Stimulated activated CD8-positive, alpha-beta memory T cell treated with anti-CD3 and anti-CD28 coated beads, Interleukin-12 subunit alpha, Interleukin-12 subunit beta, amount 100 ng/mL, for 24 hours (primary cell): ENCODE measurements around the gene PLA2G10.
"Not testable (repeated sequence)": the region's sequence is repeated elsewhere in the genome, so short reads cannot be mapped to it uniquely, and the experiment has no call there.

ENCODE experiments used
- DNase-seq: peaks from one replicate; pipeline ENCODE4 v3.0.0-alpha.2; 2020; ENCODE audit errors: extremely low read depth

Gene PLA2G10, protein sequence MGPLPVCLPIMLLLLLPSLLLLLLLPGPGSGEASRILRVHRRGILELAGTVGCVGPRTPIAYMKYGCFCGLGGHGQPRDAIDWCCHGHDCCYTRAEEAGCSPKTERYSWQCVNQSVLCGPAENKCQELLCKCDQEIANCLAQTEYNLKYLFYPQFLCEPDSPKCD

GRCh38 chr16:14694129-14694528 is at the start of gene PLA2G10:
Gene PLA2G10 (minus strand): TSS chr16:14694308. CDS start chr16:14694229, 79 bp downstream.
- not testable (repeated sequence) for DNase-seq

GRCh38 chr16:14742273-14743128 is 48.4 kb upstream of the PLA2G10 start, which contains the start of gene NPIPA2:
Gene NPIPA2 (plus strand): TSS chr16:14742533. CDS start chr16:14748066, 5,533 bp downstream.
- DNase-seq, result not testable (repeated sequence)

GRCh38 chr16:14741794-14742193 is 47.7 kb upstream of the PLA2G10 start:
- DNase-seq, result not testable (repeated sequence)

GRCh38 chr16:14740832-14741385 is 46.8 kb upstream of the PLA2G10 start:
- not testable (repeated sequence) for DNase-seq

DNA sequence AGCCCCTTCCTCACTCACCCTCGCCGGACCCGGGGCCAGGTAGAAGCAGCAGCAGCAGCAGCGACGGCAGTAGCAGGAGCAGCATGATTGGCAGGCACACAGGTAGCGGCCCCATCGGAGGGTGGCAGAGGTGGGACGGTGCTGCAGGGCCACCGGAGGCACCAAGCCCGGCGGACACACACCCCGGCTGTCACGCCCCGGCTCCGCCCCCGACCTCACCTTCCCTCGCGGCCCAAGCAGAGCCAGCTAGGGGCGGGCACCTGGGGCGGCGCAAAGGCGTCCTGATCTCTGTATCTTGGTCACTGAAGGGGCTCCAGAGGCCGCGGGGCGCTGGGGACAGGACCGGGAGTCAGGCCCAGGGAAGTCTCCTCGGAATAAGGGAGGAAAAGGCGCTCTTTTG is 39.1 kb upstream of the PLA2G10 start:
- DNase-seq, result not testable (repeated sequence)

DNA sequence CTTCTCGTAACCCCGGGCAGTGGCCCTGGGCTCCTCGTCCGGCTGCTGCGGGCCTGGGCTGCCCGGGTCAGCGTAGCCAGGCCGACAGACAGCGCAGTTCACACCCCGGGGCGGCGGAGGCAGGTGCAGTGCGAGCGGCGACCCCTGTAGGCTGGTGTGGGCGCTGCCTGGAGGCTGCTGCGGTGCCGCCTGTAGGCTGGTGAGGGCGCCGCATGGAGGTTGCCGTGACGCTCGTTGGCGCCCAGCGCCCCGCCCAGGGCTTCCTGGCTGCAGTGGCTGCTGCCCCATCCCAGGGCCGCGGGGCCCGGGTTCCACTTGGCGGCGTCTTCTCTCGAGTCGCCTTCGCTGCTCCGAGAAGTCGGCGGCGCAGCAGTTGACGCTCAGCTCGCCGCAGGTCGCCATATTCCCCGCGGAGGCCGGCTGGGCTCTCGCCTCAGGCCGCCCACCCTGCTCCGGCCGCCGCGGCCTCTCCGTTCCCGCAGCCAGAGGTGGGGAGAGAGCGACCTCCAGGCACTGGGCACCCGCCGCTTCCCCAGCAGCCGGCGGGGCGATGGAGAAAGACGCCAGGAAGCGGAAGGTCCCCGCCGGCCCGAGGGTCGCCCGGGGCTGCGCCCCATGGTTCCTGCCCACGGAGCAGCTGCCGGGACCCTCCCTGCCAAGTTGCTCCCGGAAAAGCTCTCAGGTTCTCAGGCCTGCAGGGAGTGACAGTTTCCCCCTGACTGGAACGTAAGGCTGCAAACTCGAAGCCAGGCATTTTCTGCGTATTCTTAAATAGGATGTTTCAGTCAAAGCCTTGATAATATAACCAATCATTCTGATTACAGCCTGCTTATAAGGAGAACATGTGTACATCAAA is 9.3 kb upstream of the PLA2G10 start, which contains the start of gene NPIPA3:
NPIPA3 (plus strand) TSS at position 256 of the 856 bp plus-strand sequence. CDS start 5,533 bp downstream, outside the sequence.
- DNase-seq, result not testable (repeated sequence)

GRCh38 chr16:14702672-14703071 is 8.6 kb upstream of the PLA2G10 start:
- not testable (repeated sequence) for DNase-seq

- DNase-seq, result not testable (repeated sequence)
Measured at GRCh38 chr16:14701859-14702258, 7.8 kb upstream of the PLA2G10 start.

- DNase-seq, result not testable (repeated sequence)
Measured at GRCh38 chr16:14685870-14686793, 8.0 kb downstream of the PLA2G10 start.

DNA sequence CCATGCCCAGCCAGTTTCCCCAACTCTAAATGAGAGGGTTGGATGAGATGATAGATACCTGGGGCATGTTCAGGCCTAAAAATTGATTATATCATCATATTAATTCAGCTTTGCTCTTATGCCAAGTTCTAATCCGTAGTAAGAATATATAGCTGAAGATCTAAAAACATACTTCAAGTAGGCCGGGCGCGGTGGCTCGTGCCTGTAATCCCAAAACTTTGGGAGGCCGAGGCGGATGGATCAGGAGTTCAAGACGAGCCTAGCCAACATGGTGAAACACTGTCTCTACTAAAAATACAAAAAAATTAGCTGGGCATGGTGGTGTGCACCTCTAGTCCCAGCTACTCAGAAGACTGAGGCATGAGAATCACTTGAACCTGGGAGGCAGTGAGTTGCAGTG is 12.0 kb downstream of the PLA2G10 start:
- DNase-seq, result no peak

DNA sequence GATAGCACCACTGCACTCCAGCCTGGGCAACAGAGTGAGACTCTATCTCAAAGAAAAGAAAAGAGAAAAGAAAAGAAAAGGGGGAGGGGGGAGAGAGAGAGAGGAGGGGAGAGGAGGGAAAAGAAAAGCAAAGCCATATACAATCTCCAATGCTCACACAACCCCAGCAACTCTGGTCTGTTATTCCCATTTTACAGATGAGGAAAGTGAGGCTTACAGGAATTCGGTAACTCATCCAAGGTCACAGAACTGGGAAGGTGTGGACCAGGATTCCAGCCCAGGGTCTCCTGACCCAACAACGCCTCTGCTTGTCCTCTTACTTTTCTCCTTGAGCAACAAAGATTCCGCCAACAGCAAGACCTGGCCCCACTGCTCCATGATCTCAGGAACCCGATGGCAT is 13.0 kb downstream of the PLA2G10 start:
- DNase-seq, result no peak

DNA sequence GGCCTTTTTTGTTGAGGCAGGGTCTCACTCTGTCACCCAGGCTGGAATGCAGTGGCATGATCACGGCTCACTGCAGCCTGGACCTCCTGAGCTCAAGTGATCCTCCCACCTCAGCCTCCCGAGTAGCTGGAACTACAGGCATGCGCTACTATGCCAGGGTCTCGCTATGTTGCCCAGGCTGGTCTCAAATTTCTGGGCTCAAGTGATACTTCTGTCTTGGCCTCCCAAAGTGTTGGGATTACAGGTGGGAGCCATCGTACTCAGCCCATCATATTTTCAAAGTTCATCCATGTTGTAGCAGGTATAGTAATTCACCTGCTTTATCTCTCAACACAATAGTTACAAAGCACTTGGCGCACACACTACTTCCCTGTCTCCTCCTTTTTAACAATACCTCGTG is 13.7 kb downstream of the PLA2G10 start:
- not testable (repeated sequence) for DNase-seq

DNA sequence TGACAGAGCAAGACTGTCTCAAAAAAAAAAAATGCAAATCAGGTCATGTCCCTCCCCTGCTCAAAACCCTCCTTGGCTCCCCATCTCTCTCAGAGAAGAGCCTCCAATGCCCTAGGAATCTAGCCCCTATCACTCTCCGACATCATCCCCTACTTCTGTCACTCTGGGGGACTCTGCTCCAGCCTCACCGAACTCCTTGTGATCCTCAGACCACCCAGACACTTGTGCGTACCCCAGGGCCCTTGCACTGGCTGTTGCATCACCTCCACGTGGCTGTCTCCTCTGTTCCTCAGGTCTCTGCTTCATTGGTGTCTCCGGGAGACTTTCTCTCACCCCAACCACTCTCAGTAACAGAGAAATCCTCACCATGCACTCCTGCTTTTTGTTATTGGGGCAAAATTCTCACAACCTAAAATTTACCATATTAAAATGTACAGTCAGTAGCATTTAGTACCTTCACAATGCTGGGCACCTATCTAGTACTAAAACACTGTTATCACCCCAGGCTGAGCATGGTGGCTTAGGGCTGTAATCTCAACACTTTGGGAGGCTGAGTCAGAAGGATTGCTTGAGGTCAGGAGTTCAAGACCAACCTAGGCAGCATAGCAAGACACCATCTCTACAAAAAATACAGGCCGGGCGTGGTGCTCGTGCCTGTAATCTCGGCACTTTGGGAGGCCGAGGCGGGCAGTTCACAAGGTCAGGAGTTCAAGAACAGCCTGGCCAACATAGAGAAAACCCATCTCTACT is 15.2 kb downstream of the PLA2G10 start:
- DNase-seq, result no peak

- no peak for DNase-seq
Measured at GRCh38 chr16:14677627-14678026, 16.5 kb downstream of the PLA2G10 start.

DNA sequence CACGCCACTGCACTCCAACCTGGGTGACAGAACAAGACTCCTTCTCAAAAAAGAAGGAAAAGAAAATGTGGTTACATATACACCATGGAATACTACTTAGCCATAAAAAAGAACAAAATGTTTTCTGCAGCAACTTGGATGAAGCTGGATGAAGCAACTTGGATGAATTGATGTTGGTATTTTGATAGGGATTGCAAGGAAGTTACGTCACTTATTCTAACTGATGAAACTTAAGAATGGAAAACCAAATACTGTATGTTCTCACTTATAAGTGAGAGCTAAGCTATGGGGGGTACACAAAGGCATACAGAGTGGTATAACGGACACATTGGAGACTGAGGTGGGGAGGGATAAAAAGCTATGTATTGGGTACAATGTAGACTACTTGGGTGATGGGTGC is 17.5 kb downstream of the PLA2G10 start:
- no peak for DNase-seq

DNA sequence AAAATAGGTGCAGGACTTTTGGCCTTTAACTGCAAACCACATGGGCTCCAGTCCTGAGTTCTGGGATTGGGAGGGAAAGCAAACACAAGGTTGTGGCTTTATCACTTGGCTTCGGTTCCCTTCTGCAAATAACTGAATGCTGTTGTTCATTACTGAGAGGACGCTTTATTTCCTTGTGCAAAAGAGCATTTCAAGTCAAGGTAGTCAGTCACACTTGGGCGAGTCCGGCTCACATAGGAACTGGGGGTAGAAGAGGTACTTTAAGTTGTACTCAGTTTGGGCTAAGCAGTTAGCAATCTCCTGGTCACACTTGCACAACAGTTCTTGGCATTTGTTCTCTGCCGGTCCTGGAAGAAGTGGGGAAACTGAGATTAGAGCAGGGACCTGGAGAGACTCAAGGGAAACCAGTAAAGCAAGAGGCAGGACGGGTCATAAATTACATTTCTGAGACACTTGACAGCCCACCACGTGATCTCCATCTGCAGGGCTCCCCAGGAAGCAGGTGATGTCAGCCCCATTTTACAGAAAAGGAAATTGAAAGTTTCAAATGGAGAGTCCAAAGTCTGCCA is 21.6 kb downstream of the PLA2G10 start:
- DNase-seq, result no peak

DNA sequence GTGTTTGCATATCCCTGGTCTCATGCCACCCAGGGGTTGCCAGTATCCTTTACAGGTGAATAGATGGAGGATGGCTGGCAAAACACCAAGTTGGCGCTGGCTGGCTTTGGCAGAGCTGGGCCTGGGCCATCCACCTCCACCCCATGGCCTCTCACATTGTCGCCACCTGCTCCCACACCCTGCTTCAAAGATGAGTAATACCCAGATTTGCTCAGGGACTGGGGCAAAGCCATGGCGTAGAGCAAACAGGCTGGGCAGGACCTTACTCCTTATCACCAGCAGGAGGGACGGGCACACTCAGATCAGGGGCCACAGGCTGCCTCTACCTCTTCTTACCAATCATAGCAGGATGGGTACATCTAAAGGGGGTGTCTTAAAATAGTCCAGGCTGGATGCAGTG is 24.3 kb downstream of the PLA2G10 start:
- DNase-seq, result no peak

DNA sequence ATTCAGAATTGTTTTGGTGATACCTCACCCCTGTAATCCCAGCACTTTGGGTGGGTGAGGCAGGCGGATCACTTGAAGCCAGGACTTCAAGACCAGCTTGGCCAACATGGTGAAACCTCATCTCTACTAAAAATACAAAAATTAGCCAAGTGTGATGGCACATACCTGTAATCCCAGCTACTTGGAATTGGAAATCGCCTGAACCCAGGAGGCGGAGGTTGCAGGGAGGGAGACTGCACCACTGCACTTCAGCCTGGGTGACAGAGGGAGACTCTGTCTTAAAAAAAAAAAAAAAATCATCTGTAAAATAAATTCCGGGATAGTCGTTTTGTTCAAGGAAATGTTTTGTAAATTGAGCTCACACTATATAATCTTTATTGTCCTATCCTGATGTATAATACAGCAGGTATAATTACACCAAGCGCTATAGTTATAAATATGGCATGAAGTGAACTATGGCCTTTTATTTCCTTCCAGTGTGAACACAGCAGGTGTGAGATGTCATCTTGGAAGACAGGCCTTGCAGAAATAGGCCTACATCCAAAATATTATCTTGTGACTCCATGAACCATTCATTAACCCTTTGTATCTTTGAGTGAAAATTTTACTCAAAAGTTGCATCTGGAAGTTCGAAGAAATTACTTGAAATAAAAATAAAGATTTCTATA is 25.4 kb downstream of the PLA2G10 start:
- DNase-seq, result no peak
